Hepatic stellate cell (primary cell): ENCODE measurements around the gene MYO10.
A peak's percentile ranks its signal among the peaks of the same experiment; 100 is the strongest.
"Not testable (repeated sequence)": the region's sequence is repeated elsewhere in the genome, so short reads cannot be mapped to it uniquely, and the experiment has no call there.

Experiments
- DNase-seq: peaks from one replicate; pipeline ENCODE4 v3.0.0; 2011; ENCODE audit warnings: low spot score

The MYO10 gene

DNA sequence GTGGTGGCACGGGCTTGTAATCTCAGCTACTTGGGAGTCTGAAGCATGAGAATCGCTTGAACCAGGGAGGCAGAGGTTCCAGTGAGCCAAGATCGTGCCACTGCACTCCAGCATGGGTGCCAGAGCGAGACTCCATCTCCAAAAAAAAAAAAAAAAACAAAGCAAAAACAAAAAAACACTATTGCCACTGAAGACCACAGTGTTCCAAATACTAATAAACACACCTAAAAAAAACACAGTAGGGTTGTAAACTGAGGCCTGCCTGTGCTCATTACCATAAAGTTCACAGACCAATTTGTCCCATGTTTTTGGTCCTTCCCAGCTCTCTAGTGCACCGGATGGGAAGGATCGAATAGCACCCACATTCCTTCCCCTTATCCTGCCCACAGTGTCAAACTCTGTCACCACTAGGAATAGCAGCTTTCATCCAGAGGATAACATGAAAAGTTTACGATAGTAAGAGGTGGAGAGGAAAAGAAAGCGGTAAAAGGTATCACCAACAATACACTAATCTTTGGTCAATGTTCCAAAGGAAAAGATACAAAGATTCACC, 49.2 kb downstream of the MYO10 start:
- DNase-seq = no peak

- peak; percentile 65 for DNase-seq
Observed at GRCh38 chr5:16886366-16886736, 49.7 kb downstream of the MYO10 start.

DNA sequence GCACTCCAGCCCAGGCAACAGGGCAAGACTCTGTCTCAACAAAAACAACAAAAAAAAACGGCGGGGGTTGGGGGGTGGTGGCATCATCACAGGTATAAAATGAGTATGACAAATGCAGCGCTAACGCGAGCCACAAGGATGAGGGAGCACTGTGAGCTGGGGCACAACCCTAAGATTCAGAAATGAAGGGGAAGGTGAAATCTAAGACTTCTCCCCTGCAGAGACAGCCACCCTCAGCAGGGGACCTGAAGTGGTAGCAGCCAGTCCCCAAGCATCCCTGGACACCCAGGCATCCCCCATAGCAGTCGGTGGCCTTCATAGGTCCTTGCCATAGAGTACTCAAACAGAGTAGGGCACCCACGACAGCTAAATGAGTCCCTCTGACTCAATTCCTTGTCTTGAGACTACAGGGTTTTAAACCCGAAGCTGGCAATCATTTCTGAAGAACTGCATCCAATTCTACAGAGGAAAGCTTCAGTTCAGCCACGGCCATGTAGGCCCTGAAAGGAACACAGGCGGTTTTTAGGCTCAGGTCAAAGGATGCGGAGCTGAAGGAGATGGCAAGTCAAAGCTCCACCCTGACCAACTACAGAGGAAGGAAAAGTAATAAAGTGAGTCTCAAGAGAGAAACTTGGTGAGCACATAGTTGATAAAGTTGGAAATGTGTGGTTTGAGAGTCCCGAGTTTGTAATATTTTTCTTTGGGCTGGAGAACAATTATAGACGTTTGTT, 50.3 kb downstream of the MYO10 start:
- DNase-seq = no peak

DNA sequence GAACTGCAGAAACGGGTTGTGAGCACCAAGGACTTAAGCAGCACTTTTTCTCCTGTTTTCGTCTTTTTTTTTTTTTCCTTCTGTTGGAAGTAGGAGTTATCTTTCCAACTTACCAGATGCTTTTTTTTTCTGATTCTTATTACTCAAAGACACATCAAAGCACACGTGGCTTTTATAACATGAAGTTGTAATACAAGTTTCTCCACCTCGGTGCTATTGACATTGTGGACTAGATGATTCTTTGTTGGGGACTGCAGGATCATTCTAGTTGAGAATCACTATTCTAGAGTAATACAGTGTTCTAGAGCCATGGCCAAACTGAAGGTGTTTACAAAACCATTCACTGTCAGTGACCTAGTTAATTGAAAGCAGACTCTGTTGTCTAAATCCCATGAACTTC, 51.5 kb downstream of the MYO10 start:
- DNase-seq = no peak

DNA sequence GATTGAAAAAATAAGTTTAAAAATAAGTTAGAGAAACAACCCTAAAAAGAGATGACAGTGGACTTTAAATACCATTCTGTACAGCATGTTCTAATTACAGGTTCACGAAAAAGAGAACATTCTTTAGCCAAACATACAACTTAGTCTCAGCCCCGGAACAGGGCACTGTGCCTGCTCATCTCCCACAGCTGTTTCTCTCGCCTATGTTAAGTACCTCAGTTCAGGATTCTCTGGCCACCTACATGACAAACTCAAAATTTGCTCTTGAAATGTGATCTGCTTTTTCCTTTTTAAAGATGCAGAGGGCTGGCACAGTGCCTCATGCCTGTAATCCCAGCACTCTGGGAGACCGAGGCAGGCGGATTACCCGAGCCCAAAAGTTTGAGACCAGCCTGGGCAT, 52.3 kb downstream of the MYO10 start:
- no peak for DNase-seq

- DNase-seq = no peak
Observed at GRCh38 chr5:16883176-16883575, 52.9 kb downstream of the MYO10 start.

DNA sequence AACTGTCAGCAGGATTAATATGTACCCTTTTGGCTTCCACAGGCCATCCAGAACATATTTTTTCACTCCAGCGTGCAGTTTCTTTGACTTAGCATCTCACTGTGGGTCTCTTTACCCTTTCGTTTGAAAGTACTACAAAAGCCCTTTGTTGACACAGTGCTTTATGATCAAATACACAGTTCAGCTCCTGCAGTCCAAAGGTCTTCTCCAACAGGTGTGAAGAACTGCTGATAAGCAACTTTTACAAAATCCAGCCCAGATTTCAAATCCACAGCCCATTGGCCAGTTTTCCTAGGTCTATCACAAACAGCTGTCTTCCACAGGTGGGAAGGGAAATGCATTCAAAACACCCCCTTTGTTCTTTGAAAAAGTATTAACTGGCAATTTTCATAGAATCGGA, 54.8 kb downstream of the MYO10 start:
- DNase-seq = no peak

DNA sequence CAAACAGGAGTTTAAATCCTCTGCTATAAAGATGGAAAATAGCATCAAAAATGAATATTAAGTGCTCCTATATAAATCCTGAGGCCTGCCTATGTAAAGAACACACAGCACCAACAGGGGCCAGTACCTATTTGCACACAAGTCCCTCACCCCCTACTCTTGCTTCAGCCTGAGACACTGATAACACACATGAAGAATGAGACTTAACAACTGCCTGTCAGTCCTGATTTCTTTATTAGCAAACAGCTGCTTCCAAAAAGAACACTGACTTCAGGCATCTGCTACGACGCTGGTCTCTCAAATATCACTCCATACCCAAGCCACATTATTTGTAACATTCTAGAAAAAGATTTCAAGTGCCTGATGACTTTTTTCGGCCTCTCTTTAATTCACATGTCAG, 55.5 kb downstream of the MYO10 start:
- DNase-seq = no peak

- no peak for DNase-seq
Observed at GRCh38 chr5:16879650-16880049, 56.4 kb downstream of the MYO10 start.

DNA sequence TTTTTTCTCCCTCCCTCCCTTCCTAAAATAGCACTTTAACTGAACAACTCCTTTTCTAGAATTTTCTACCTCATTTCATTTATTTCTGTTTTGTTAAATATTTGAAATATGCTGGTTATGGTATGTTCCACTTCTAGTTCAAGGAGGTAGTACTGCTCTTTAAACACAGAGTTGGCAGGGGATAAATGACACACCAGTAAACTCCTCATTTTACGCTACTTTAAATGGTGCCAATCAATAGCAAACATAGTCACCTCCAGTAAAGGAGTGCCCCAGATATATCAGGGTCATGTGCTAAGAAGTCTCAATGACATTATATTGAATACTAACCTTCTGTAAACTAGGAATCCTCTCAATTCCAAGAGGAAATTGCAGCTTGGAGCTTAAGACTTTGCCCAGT, 56.9 kb downstream of the MYO10 start:
- DNase-seq = no peak

DNA sequence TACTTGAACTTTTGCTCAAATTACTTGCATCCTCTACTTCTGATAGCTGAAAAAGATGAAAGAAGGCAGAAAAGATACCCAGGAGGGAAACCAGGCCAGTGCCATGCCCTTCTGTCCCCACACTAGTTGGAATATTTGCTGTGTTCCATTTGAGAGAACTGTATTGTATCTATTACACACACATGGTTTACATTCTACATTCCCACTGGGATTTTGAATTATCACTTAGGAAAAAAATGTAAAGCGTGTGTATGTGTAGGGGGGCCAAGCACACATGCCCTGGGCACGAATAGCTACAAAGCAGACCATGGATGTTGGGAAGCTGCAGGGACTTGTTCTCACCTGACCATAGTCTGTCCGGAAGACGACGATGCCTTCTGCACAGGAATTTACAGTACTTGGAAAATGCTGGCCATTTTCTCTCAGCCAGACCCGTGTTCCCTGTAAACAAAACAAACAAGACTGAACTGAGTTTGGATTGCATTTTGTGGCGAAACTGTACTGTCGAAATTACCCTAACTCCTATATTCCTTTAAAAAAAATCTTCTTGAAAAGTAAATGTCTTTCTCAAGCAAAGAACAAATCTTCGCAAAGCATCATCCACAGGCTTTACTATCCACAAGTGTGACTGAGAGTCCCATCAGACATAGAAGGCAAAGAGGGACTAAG, 58.7 kb downstream of the MYO10 start:
- no peak for DNase-seq

DNA sequence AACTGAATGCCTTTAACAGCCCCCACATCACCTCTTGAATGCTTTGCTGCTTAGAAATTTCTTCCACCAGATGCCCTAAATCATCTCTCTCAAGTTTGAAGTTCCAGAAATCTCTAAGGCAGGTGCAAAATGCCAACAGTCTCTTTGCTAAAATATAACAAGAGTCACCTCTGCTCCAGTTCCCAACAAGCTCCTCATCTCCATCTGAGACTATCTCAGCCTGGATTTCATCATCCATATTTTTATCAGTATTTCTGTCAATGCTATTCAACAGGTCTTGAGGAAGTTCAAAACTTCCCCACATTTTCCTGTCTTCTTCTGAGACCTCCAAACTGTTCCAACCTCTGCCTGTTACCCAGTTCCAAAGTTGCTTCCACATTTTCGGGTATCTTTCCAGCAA, 61.7 kb downstream of the MYO10 start:
- DNase-seq = not testable (repeated sequence)

DNA sequence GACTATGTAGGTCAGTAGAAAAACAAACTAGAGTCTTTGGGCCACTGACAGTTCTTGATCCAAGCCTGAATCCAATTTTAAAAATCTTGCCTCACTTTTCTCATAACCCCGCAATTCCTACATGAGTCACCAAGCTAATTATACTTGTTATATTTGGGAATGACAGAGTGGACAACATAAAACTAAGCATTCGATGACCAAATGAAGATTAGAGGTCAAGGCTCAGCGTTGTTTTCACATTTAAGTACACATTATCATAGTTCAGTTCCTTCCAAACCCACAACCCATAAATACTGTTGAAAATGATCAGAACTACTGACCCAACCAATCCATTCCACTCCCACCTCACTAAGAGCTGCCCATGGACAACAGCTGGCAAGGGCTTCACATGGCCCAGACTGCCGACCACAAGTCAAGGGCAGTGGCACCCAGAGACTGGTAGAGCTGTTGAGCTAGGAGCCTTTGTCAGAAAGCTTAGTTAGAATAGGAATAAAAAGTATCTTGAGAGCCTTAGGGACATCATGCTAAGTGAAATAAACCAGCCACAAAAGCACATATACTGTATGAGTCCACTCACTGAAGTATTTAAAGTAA, 64.2 kb downstream of the MYO10 start:
- DNase-seq = peak; percentile 77

- no peak for DNase-seq
Observed at GRCh38 chr5:16870878-16871277, 65.2 kb downstream of the MYO10 start.

DNA sequence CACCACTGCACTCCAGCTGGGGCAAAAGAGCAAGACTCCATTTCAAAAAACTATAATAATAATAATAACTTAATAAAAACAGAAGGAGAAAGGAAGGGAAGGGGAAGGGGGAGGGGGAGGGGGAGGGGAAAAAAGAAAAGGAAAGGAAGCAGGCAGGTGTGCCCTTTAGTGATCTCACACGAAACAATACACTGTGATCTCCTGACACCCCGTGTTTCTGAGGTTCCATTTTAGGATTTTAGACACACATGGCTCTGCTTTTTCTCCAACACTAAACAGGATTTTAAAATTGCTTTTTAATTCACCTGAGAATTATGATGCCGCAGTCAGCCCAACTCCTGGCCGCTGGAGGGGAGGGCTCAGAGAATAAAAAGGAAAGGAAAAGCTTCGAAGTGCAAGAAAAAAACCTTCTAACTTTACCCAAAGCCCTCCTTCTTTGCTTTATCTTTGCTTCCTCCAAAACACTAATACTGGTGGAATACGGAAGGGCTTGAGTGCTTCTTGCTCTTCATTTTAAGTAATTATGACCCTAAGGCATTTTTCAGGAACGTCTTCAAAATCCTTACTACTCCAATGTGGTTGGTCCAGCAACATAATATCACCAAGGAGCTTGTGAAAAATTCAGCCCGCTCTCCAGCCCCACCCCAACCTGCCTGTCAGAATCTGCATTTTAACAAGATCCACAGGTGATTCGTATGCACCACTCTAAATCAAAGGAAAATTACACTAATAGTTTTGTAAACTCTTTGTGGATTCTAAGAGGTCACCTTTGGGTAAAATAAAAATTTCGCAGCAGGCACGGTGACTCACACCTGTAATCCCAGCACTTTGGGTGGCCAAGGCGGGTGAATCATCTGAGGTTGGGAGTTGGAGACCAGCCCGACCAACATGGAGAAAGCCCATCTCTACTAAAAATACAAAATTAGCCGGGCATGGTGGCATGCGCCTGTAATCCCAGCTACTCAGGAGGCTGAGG, 66.0 kb downstream of the MYO10 start:
- DNase-seq = no peak

DNA sequence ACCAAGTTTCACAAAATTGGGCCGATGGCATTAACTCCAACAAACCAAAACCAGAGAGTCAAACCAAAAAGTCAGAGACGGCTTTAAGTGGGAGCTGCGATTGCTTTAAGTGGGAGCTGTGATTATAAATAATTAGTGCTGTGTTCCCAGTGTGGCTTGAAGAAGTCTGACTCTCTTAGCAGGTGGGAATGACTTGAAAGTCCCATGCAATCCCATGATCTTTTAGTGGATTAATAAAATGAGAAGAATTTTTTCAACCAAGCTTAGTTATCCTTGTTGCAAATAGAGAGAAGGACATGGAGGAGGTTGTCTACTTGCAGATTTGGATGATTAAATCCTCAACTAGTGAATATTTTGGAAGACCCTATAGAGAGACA, 68.5 kb downstream of the MYO10 start:
- DNase-seq = no peak

GRCh38 chr5:16866795-16867576, 69.1 kb downstream of the MYO10 start:
- DNase-seq = no peak

GRCh38 chr5:16866273-16866672, 69.8 kb downstream of the MYO10 start:
- no peak for DNase-seq

DNA sequence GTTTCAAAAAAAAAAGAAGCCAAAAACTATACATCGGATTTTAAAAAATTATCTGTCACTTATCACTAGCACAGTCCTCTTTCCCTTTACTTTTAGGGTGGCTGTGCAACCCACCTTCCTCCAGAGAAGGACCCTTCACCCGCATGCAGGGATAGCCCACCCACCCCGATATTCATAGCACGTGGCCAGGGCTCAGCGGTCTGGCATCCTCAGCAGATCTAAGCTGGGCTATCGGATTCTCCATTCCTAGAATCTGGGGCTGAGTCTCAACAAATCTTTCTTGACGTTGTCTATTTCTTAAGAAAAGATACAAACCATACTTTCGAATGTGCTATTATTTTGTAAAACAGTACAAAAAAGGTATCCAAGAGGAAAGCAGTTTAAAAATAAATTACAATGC, 70.9 kb downstream of the MYO10 start:
- no peak for DNase-seq

- DNase-seq = no peak
Observed at GRCh38 chr5:16864631-16865131, 71.4 kb downstream of the MYO10 start.

DNA sequence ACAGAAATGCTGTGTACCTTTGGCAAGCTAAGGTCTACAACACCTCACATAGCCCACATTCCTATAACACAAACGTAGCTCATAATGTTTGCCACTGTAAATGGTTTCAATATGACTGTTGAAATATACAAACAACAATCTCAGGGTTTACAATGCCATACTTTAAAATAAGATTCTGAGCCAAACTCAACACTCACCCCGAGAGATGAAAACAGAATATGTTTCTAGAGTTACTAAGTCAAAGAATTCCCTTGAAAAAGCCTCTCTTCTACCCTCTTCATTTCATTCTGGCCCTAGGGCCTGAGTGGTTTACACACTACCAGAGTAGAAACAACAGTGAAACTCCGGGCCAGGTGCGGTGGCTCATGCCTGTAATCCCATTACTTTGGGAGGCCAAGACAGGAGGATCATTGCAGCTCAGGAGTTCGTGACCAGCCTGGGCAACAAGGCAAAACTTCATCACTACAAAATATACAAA, 72.6 kb downstream of the MYO10 start:
- no peak for DNase-seq
